ENCODE results near the gene CLDN14.
"Not testable (repeated sequence)": the region's sequence is repeated elsewhere in the genome, so short reads cannot be mapped to it uniquely, and the experiment has no call there.

CLDN14 gene

GRCh38 chr21:36501589-36501892, 21.6 kb upstream of the CLDN14 start:
- no peak for DNase-seq (ENCODE audit: low read depth)

- DNase-seq (ENCODE audit: low read depth) = no peak
These were observed 19.9 kb upstream of the CLDN14 start for GRCh38 chr21:36499578-36500471.

- DNase-seq (ENCODE audit: low read depth) = no peak
These were observed 14.6 kb upstream of the CLDN14 start for GRCh38 chr21:36494557-36494956.

- DNase-seq (ENCODE audit: low read depth) = no peak
These were observed 11.4 kb upstream of the CLDN14 start for GRCh38 chr21:36491209-36491910.

- DNase-seq (ENCODE audit: low read depth) = no peak
These were observed 9.8 kb upstream of the CLDN14 start for GRCh38 chr21:36489776-36490165.

- no peak for DNase-seq (ENCODE audit: low read depth)
These were observed 9.3 kb upstream of the CLDN14 start for GRCh38 chr21:36489103-36489775.

- DNase-seq (ENCODE audit: low read depth) = no peak
These were observed 7.9 kb upstream of the CLDN14 start for GRCh38 chr21:36487641-36488307.

- no peak for DNase-seq (ENCODE audit: low read depth)
These were observed 6.3 kb upstream of the CLDN14 start for GRCh38 chr21:36486246-36486645.

GRCh38 chr21:36485476-36485875, 5.6 kb upstream of the CLDN14 start:
- DNase-seq (ENCODE audit: low read depth) = no peak

GRCh38 chr21:36483095-36483494, 3.2 kb upstream of the CLDN14 start:
- no peak for DNase-seq (ENCODE audit: low read depth)

GRCh38 chr21:36482673-36483072, 2.8 kb upstream of the CLDN14 start:
- DNase-seq (ENCODE audit: low read depth) = no peak

- DNase-seq (ENCODE audit: low read depth) = no peak
These were observed 2.3 kb upstream of the CLDN14 start for GRCh38 chr21:36482181-36482580.

GRCh38 chr21:36481639-36482038, 1.7 kb upstream of the CLDN14 start:
- no peak for DNase-seq (ENCODE audit: low read depth)

GRCh38 chr21:36480618-36481017, 696 bp upstream of the CLDN14 start:
- DNase-seq (ENCODE audit: low read depth) = no peak

- no peak for DNase-seq (ENCODE audit: low read depth)
These were observed 981 bp downstream of the CLDN14 start for GRCh38 chr21:36478941-36479340.

- DNase-seq (ENCODE audit: low read depth) = peak; percentile 66
These were observed 1.7 kb downstream of the CLDN14 start for GRCh38 chr21:36478207-36478701.

- no peak for DNase-seq (ENCODE audit: low read depth)
These were observed 2.4 kb downstream of the CLDN14 start for GRCh38 chr21:36477559-36477958.

GRCh38 chr21:36477001-36477400, 2.9 kb downstream of the CLDN14 start:
- DNase-seq (ENCODE audit: low read depth) = no peak

- not testable (repeated sequence) for DNase-seq (ENCODE audit: low read depth)
These were observed 3.4 kb downstream of the CLDN14 start for GRCh38 chr21:36476541-36476940.

- no peak for DNase-seq (ENCODE audit: low read depth)
These were observed 5.3 kb downstream of the CLDN14 start for GRCh38 chr21:36474591-36474990.

GRCh38 chr21:36473203-36473602, 6.7 kb downstream of the CLDN14 start:
- no peak for DNase-seq (ENCODE audit: low read depth)

GRCh38 chr21:36472377-36472776, 7.5 kb downstream of the CLDN14 start:
- DNase-seq (ENCODE audit: low read depth) = no peak
